Erythroblast (primary cell): Measurements from ENCODE around the gene LFNG.

ENCODE experiments used
- GATA1 ChIP-seq: IDR thresholded peaks from 2 replicates; pipeline ENCODE4 v1.6.1; 2011; ENCODE audit warnings: low read depth, mild to moderate bottlenecking, control low read depth, low read length, moderate library complexity
- POLR2A ChIP-seq: IDR thresholded peaks from 2 replicates; pipeline ENCODE4 v1.6.1; 2011; ENCODE audit warnings: mild to moderate bottlenecking, low read length

DNA sequence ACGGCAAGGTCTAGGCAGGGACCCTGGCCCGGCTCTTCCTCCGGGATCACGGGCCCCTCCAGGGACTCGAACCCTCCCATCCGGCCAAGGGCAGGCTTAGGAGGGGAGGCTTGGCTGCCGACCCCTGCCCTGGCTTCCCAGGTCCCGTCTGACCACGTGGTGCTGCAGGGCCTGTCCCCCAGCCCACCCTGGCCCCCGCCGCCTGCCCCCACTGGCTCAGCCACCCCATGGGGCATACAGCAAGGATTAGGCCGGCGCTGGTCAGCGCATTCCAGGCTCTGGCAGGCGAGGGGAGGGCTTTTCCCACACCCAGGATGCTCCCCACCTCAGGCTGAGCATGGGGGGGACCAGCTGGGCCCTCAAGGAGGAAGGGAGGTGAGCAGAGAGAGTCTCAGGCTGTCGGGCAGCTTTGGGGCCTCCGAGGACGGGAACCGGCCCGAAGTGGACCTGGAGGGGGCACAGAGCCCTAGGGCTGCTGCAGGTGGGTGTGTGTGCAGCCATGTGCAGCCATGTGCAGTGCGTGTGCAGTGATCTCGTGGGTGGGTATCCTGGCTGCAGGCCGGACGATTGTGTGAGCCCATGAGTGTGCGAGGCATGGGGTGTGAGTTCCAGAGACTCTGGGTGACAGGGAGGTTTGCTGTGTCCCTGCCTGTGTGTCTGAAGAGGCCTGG, 42.7 kb upstream of the LFNG start:
- TF ChIP-seq POLR2A (no peak), GATA1 (no peak)
